Measurements from ENCODE around the gene TCF7L2.

Gene TCF7L2

DNA sequence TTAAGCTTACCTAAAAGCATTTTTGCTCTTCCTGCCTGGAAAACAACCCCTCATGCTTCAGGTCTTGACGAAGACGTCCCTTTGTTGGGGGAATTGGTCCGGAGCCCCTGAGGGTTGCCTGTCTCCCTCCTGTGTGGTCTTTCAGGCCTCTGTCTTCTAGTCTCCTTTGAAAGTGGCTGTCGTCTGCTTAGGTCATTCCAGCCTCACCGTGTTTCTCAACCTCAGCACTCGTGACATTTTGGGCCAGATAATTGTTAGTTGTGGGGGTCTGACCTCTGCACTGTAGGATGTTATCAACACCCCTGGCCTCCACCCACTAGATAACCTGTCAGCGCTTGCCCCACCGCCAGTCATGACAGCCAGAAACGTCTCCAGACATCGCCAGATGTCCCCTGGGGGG, 219.1 kb downstream of the TCF7L2 start:
- Histone ChIP-seq H3K36me3 (ENCODE audit: control insufficient read depth in 1 of 2, insufficient read depth in 2 of 2, low read length in 2 of 2) (peaks cover 8 to 10% of the 10 kb centered on the region in 2 donors), H3K4me1 (ENCODE audit: control insufficient read depth in 1 of 2, insufficient read depth in 2 of 2, low read length in 2 of 2) (peaks cover 0 to under 1% of the 10 kb centered on the region in 2 donors), H3K9me3 (ENCODE audit: control insufficient read depth in 1 of 2, low read length in 2 of 2) (no peaks in the 10 kb centered on the region), H3K4me3 (ENCODE audit: low read depth in 1 of 2, low read length in 2 of 2) (no peak overlapping the region), H3K27ac (ENCODE audit: low read length) (no peak overlapping the region), H3K27me3 (ENCODE audit: low read depth, low read length) (no peaks in the 10 kb centered on the region)

DNA sequence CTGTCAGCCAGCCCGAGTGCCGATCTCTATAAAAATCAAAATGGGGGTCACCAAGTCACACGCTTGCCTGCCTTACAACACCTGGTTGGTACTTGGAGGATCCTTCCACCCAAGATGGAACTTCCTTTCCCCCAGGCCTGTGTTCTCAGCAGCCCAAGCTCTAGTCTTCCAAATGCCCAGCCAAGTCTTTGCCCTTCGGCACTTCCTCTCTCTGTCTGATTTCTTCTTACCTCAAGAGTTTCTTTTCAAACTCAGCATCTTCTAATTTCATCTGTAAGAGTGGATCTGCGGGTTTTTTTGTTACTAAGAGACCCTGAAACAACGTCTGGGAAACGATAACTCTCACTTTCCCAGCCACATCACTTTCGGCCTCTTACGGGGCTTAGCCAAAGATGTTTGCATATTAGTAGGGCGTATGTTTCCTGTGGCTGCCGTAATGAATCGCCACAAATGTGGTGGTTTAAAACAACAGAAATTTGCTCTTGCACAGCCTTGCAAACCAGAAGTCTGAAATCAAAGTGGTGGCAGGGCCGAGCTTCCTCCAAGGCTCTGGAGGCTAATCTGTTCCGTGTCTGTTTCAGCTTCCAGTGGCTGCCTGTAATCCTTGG, 219.9 kb downstream of the TCF7L2 start:
- Histone ChIP-seq H3K4me3 (ENCODE audit: low read depth in 1 of 2, low read length in 2 of 2) (no peak overlapping the region), H3K27me3 (ENCODE audit: low read depth, low read length) (no peaks in the 10 kb centered on the region), H3K9me3 (ENCODE audit: control insufficient read depth in 1 of 2, low read length in 2 of 2) (no peaks in the 10 kb centered on the region), H3K27ac (ENCODE audit: low read length) (no peak overlapping the region), H3K4me1 (ENCODE audit: control insufficient read depth in 1 of 2, insufficient read depth in 2 of 2, low read length in 2 of 2) (no peaks in the 10 kb centered on the region), H3K36me3 (ENCODE audit: control insufficient read depth in 1 of 2, insufficient read depth in 2 of 2, low read length in 2 of 2) (peaks cover 6 to 10% of the 10 kb centered on the region in 2 donors)

- Histone ChIP-seq H3K36me3 (ENCODE audit: control insufficient read depth in 1 of 2, insufficient read depth in 2 of 2, low read length in 2 of 2) (peaks cover 6 to 10% of the 10 kb centered on the region in 2 donors), H3K4me1 (ENCODE audit: control insufficient read depth in 1 of 2, insufficient read depth in 2 of 2, low read length in 2 of 2) (peaks cover 0 to 2% of the 10 kb centered on the region in 2 donors), H3K27me3 (ENCODE audit: low read depth, low read length) (no peaks in the 10 kb centered on the region), H3K9me3 (ENCODE audit: control insufficient read depth in 1 of 2, low read length in 2 of 2) (no peaks in the 10 kb centered on the region), H3K4me3 (ENCODE audit: low read depth in 1 of 2, low read length in 2 of 2) (no peak overlapping the region), H3K27ac (ENCODE audit: low read length) (no peak overlapping the region)
These were observed 221.6 kb downstream of the TCF7L2 start for GRCh38 chr10:113171662-113172061.

DNA sequence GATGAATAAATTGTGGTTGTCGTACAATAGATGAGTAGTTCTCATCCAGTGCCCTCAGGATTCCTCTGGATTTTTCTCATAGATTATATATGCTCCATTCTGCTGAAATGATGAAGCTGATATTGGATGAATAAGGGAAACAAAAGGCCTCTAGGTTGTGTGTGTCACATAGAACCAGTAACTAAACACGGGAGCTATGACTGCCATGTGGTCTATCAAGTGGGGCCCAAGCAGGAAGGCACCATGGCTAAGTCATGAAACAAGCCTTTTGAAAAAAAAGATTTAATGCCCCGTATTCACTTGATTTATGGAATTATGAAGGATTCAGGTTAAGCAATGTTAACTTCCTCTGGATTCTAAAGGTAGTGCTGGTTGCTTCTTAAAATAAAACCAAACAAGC, 225.1 kb downstream of the TCF7L2 start:
- Histone ChIP-seq H3K9me3 (ENCODE audit: control insufficient read depth in 1 of 2, low read length in 2 of 2) (no peaks in the 10 kb centered on the region), H3K4me3 (ENCODE audit: low read depth in 1 of 2, low read length in 2 of 2) (no peak overlapping the region), H3K27ac (ENCODE audit: low read length) (no peak overlapping the region), H3K4me1 (ENCODE audit: control insufficient read depth in 1 of 2, insufficient read depth in 2 of 2, low read length in 2 of 2) (peaks cover 0 to 7% of the 10 kb centered on the region in 2 donors), H3K27me3 (ENCODE audit: low read depth, low read length) (no peaks in the 10 kb centered on the region), H3K36me3 (ENCODE audit: control insufficient read depth in 1 of 2, insufficient read depth in 2 of 2, low read length in 2 of 2) (no peaks in the 10 kb centered on the region)

DNA sequence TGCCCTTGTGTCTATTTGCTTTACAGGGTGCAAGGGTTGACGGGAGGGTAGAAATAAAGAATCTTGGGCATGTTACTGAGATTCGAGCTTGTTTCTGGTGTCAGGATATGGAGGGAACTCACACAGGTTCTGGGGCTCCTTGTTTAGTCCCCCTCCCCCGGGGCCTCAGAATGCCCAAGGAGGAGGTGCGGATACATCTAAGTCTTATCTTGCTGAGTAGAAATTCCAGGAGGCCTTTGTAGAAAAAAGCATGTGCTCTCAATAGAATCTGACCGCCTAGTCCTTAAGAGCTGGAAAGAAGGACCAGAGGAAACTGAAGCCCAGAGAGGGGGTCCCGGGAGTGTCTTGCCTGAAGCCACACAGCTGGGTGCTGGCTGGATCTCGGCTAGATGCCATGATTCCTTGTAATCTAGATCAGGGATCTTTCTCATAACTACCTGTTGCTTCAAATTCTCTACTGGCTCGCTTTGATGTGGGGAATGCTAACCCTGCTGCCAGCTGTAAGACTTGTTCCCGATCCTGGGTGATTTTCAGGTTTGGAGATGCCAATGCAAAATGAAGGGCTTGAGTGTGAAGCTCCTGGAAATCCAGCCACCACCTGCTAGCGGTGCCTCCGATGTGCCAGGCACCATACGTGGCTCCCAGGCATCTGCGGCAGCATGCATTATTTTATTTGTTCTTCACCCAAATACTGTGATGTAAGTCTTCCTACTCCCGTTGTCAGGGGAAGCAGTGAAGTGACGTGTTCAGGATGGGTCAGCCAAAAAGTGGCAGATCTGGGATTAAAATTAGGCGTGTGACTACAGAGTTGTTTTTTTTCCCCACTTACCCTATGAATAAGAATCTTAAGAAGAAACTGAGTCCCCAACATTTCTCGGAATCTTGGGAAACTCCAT, 226.0 kb downstream of the TCF7L2 start:
- Histone ChIP-seq H3K9me3 (ENCODE audit: control insufficient read depth in 1 of 2, low read length in 2 of 2) (no peaks in the 10 kb centered on the region), H3K4me1 (ENCODE audit: control insufficient read depth in 1 of 2, insufficient read depth in 2 of 2, low read length in 2 of 2) (peaks cover 0 to 15% of the 10 kb centered on the region in 2 donors), H3K27ac (ENCODE audit: low read length) (no peak overlapping the region), H3K4me3 (ENCODE audit: low read depth in 1 of 2, low read length in 2 of 2) (no peak overlapping the region), H3K27me3 (ENCODE audit: low read depth, low read length) (no peaks in the 10 kb centered on the region), H3K36me3 (ENCODE audit: control insufficient read depth in 1 of 2, insufficient read depth in 2 of 2, low read length in 2 of 2) (no peaks in the 10 kb centered on the region)

GRCh38 chr10:113176652-113177155, 226.7 kb downstream of the TCF7L2 start:
- no peak overlapping the region for H3K4me3 ChIP-seq (ENCODE audit: low read depth in 1 of 2, low read length in 2 of 2)
- H3K36me3 ChIP-seq (ENCODE audit: control insufficient read depth in 1 of 2, insufficient read depth in 2 of 2, low read length in 2 of 2): no peaks in the 10 kb centered on the region
- H3K4me1 ChIP-seq (ENCODE audit: control insufficient read depth in 1 of 2, insufficient read depth in 2 of 2, low read length in 2 of 2): peaks cover 0 to 15% of the 10 kb centered on the region in 2 donors
- H3K9me3 ChIP-seq (ENCODE audit: control insufficient read depth in 1 of 2, low read length in 2 of 2): no peaks in the 10 kb centered on the region
- no peak overlapping the region for H3K27ac ChIP-seq (ENCODE audit: low read length)
- H3K27me3 ChIP-seq (ENCODE audit: low read depth, low read length): no peaks in the 10 kb centered on the region

DNA sequence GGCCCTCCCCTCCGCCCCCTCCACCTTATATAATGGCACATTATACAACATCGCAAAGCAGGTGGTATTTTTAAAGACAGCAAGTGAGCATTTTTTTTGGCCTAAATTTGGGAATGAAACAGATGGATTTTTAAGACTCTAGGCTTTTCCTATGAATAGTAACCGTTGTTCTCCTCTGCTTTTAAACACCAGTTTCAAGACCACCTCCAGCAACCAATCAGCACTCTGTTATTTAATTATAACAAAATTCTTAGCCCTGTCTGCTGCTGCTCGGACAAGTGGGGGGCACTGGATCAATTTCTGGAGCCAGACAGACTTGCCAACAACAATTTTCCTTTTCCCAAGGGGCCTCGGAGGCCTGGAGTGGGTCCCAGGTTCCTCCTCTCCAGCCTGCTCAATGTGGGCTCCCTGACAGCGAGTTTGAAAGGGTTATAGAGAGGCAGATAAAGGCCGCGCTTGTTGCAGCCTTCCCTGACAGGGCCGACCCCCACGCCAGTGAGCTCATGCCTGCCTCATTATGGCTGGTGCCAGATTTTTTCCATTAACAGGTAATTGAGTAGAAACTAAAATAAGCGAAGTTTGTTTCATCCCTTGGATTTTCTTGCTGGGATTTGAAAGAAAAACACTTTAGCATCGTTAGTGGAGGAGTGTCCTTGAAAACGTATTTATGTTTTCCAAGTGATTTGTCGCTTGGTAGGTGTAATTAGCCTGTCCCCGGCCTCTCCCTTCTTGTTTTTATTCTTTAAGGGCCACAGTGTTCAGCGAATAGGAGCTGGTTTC, 227.3 kb downstream of the TCF7L2 start:
- H3K4me1 ChIP-seq (ENCODE audit: control insufficient read depth in 1 of 2, insufficient read depth in 2 of 2, low read length in 2 of 2): peaks cover 0 to 15% of the 10 kb centered on the region in 2 donors
- H3K27ac ChIP-seq (ENCODE audit: low read length): no peak overlapping the region
- H3K9me3 ChIP-seq (ENCODE audit: control insufficient read depth in 1 of 2, low read length in 2 of 2): no peaks in the 10 kb centered on the region
- H3K36me3 ChIP-seq (ENCODE audit: control insufficient read depth in 1 of 2, insufficient read depth in 2 of 2, low read length in 2 of 2): no peaks in the 10 kb centered on the region
- no peaks in the 10 kb centered on the region for H3K27me3 ChIP-seq (ENCODE audit: low read depth, low read length)
- no peak overlapping the region for H3K4me3 ChIP-seq (ENCODE audit: low read depth in 1 of 2, low read length in 2 of 2)

DNA sequence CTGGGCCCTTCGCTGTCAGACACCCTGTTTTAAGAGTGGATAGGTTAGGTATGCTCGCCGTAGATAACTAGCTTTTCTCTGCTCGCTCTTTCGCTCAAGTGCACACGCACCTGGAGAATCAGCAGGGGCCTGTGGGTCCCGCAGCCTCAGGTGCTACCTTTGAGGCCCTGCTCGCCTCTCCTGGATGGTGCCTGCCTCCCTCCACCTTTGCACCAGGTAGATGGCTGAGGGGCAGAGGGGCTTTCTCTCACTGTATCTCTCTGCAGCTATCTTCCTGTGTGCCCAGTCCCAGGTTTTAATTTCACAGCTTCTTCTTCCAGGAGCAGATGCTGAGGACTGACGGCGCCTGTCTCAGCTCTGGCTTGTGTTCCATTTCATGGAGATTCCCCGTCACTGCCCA, 227.9 kb downstream of the TCF7L2 start:
- no peaks in the 10 kb centered on the region for H3K9me3 ChIP-seq (ENCODE audit: control insufficient read depth in 1 of 2, low read length in 2 of 2)
- H3K4me3 ChIP-seq (ENCODE audit: low read depth in 1 of 2, low read length in 2 of 2): no peak overlapping the region
- H3K27me3 ChIP-seq (ENCODE audit: low read depth, low read length): no peaks in the 10 kb centered on the region
- peaks cover 0 to 15% of the 10 kb centered on the region in 2 donors for H3K4me1 ChIP-seq (ENCODE audit: control insufficient read depth in 1 of 2, insufficient read depth in 2 of 2, low read length in 2 of 2)
- H3K27ac ChIP-seq (ENCODE audit: low read length): no peak overlapping the region
- no peaks in the 10 kb centered on the region for H3K36me3 ChIP-seq (ENCODE audit: control insufficient read depth in 1 of 2, insufficient read depth in 2 of 2, low read length in 2 of 2)

DNA sequence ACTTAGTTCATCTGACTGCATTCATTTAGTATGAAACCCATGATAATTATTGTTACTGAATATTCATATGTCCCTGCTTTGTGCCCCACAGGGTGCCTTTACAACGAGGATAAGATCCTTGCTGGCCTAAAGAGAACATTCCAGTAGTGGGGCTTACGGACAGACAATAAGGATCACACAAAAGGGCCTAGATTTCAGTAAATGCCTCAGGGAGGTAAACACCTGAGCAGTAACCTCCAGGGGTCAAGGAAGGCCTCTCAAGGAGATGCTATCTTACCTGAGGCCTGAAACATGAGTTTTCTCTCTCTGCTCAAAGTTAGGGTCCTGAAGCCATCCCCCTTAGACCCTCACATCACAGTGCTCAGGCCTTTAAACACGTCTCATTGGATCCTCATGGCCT, 228.7 kb downstream of the TCF7L2 start:
- H3K4me3 ChIP-seq (ENCODE audit: low read depth in 1 of 2, low read length in 2 of 2): no peak overlapping the region
- no peak overlapping the region for H3K27ac ChIP-seq (ENCODE audit: low read length)
- H3K36me3 ChIP-seq (ENCODE audit: control insufficient read depth in 1 of 2, insufficient read depth in 2 of 2, low read length in 2 of 2): no peaks in the 10 kb centered on the region
- H3K9me3 ChIP-seq (ENCODE audit: control insufficient read depth in 1 of 2, low read length in 2 of 2): no peaks in the 10 kb centered on the region
- no peaks in the 10 kb centered on the region for H3K27me3 ChIP-seq (ENCODE audit: low read depth, low read length)
- peaks cover 0 to 20% of the 10 kb centered on the region in 2 donors for H3K4me1 ChIP-seq (ENCODE audit: control insufficient read depth in 1 of 2, insufficient read depth in 2 of 2, low read length in 2 of 2)

- H3K36me3 ChIP-seq (ENCODE audit: control insufficient read depth in 1 of 2, insufficient read depth in 2 of 2, low read length in 2 of 2): no peaks in the 10 kb centered on the region
- no peaks in the 10 kb centered on the region for H3K27me3 ChIP-seq (ENCODE audit: low read depth, low read length)
- H3K4me3 ChIP-seq (ENCODE audit: low read depth in 1 of 2, low read length in 2 of 2): no peak overlapping the region
- H3K9me3 ChIP-seq (ENCODE audit: control insufficient read depth in 1 of 2, low read length in 2 of 2): no peaks in the 10 kb centered on the region
- H3K27ac ChIP-seq (ENCODE audit: low read length): no peak overlapping the region
- peaks cover 0 to 21% of the 10 kb centered on the region in 2 donors for H3K4me1 ChIP-seq (ENCODE audit: control insufficient read depth in 1 of 2, insufficient read depth in 2 of 2, low read length in 2 of 2)
These were observed 229.2 kb downstream of the TCF7L2 start for GRCh38 chr10:113179265-113179664.

DNA sequence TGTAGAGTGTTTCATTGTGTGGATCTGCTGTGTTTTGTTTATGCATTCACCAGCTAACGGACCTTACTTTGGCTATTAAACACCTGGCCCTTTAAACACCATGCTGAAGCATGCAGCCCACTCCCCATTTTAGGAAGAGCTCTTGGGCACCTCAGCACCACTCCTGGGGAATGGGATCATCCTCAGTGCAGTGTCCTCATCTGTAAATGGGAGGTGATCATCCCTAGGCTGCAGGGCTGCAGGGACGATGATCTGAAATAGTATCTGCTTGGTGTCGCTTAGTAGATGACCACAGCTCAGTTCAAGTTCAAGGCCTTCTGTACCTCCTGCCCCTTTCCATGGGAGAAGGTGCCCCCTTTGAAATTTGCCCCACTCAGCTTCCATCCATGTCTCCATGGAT, 229.9 kb downstream of the TCF7L2 start:
- Histone ChIP-seq H3K4me3 (ENCODE audit: low read depth in 1 of 2, low read length in 2 of 2) (no peak overlapping the region), H3K27me3 (ENCODE audit: low read depth, low read length) (no peaks in the 10 kb centered on the region), H3K4me1 (ENCODE audit: control insufficient read depth in 1 of 2, insufficient read depth in 2 of 2, low read length in 2 of 2) (peaks cover 0 to 21% of the 10 kb centered on the region in 2 donors), H3K9me3 (ENCODE audit: control insufficient read depth in 1 of 2, low read length in 2 of 2) (no peaks in the 10 kb centered on the region), H3K27ac (ENCODE audit: low read length) (no peak overlapping the region), H3K36me3 (ENCODE audit: control insufficient read depth in 1 of 2, insufficient read depth in 2 of 2, low read length in 2 of 2) (no peaks in the 10 kb centered on the region)

Data from muscle layer of duodenum (tissue), 2 donors.